GM21381 (cell line): Measurements from ENCODE around the gene ZNF438.

ENCODE experiments used
- ATAC-seq: cut with Tn5 transposase; IDR thresholded peaks from one replicate; pipeline ENCODE4 v1.9.1; 2021; ENCODE audit warnings: mild to moderate bottlenecking, moderate library complexity; ENCODE audit not compliant: unreplicated experiment

Gene ZNF438

DNA sequence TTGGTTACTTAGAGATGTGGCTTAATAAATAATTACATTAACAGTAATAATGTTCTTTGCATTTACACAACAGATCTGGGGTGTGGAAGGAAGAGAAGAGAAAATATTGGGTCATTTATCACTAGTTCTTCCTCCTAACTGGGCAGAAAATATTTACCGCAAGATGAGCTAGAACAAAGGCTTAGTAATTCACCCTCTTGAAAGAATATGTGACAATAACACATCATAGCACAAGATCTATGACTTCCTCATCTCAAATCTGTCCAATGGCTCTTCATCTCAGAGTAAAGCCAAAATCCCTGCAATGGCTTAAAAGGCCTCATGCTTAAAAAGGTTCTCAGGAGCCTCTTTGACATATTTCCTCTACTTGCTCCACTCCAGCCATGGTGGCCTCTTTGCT lies 178.6 kb downstream of the ZNF438 start:
- no peak for ATAC-seq

DNA sequence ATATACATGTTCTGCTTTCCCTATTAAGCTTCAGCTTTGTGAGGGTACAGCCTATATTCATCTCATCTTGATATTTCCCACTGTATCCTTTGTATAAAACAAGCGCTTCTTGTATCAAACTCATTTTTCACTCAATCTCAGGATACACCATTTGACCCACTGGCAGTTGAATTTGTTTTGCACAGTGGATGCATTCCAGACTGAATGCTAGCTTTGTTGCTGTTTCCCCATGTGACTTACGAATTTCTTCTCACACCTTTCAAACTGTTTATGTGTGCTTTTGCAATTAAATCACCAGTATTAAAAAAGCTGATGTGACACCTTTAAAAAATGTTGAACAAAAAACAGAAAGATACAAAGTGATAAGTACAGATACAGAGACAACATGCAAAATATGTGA lies 180.9 kb downstream of the ZNF438 start:
- ATAC-seq = no peak

- ATAC-seq = no peak
Observed at GRCh38 chr10:30849231-30850035, 182.2 kb downstream of the ZNF438 start.

- no peak for ATAC-seq
Observed at GRCh38 chr10:30848396-30849032, 183.2 kb downstream of the ZNF438 start.

DNA sequence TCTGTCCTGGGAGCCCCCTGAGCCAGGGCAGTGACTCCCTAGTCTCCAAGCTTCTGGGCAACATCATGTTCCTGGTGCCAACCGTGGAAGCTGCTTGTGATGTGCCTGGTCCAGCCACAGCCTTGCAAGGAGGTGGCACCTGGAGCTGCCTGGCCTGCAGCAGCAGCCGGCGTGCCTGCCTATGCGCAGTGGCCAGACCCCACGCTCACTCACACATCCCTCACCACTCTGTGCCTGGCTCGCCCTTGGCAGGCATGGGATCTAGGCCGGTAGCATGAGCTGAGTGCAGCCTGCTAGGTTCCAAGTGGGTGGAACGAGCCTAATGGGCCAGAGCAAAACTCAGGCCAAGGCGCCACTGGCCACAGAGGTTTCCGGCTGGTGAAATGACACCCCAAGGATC lies 184.0 kb downstream of the ZNF438 start:
- no peak for ATAC-seq

GRCh38 chr10:30847199-30847598 lies 184.5 kb downstream of the ZNF438 start:
- no peak for ATAC-seq

DNA sequence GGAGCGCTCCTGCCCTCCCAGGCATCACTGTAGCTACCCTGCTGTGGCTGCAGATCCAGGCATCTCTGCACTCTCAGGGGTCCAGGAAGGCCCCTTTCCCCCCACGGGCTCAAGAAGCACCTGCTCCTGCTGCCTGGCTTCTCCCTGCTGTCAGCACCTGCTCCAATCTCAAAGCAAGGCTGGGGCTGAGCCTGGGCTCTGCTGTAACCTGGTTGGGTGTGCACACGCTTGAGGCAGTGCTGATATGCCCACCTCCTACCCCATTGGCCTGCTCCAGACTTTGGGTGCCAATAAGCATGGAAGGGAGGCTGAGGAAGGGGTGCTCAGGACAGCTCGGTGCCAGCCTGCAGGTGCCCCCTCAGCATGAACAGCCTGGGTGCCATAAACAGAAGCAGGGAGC lies 185.0 kb downstream of the ZNF438 start:
- no peak for ATAC-seq

DNA sequence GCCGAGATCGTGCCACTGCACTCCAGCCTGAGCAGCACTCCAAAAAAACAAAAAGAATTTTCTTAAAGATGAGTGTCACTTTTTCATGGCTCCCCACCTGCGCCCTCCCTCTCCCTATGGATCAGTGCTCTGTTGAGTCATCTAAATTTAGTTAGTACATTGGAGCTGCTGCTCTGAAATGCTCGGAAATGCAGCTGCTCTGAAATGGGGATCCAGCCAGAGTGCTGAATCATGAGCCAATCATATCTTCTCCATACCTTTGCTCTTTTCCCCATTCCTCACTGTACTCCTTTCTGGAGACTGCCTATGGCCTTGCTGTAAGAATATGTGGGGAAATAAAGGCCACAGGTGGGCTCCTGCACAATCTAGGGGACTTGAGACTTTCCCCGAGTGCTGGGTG lies 188.8 kb downstream of the ZNF438 start:
- ATAC-seq = no peak

DNA sequence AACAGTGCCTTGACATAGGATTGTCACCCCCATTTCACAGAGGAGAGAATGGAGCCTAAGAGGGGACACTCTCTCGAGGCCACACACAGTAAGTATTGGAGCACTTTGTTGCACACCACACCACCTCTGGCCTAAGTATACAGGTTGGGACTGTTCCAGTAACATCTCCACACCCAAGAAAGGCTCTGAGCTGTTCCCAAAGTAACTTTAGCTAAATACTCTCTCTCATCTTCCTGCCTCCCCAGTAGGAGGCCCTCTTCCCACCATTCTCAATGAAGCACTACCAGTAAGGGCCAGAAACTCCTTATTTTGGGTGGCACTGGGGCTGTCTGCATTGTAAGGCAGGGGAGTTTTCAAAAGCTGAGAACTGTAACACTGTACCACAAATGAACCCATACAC lies 189.5 kb downstream of the ZNF438 start:
- no peak for ATAC-seq

DNA sequence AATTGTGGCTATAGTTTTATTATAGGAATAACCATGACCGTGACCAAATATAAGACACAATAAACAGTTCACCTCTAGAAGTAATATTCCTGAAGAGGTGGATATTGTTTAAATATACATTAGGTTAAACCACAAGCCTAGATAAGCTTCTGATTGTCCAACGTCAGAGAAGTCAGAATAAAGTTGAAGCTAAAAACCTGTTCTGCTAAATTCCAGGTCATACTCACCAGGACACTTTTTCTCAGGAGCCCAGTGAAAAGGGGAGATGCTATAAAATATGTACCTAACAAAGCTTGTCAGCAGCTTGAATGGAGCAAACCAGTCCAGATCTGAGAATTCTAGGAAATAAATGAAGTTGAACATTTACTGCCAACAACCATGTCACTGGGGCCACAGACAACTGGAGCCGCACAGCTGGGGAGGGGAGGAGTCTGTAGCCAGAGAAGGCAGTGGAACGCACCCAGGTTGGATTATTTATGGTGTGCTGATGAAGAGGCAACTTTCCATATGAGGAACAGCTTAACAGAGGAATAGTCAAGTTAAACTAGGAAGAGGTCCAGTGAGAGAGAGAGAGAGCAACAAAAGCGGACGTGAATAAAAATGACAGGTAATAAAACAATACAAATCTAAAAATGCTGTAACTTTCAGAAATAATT lies 191.1 kb downstream of the ZNF438 start:
- no peak for ATAC-seq

DNA sequence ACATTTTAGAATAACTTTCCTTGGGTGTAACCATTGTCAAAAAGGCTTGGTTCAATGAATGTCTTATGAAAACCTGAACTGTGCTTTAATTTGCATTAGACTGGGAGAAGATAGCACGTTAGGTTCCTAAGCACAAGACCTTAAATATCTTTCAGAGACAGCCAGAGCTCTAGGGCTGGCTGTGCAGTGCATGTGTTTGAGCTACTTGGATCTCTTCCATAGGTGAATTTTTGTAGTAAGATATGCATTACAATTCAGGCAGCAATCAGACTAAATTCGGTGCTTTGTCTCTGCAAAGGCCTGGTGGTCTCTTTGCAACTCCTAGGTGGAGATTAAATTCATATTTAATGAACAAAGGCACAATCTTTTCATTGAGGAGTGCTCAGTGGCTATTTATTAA lies 192.0 kb downstream of the ZNF438 start:
- ATAC-seq = no peak

DNA sequence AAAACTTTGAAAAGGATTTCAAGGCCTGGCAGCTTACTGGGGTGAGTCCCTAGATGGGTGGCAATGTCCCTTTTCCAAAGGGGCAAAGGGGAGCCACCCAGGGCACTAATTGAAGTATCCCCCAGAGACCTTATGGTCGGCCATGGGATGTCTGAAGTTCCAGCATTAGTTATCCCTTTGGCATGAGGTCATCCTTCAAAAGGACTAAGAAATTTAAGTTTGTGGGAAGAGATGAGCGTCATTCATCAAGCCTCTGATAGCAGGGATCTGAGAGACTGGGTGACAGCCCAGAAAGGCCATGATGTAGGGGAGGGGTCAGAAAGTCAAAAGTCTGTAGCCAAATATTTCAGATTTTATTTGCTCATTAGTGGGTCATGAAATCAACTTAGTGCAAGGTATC lies 195.3 kb downstream of the ZNF438 start:
- no peak for ATAC-seq

GRCh38 chr10:30835146-30835545 lies 196.5 kb downstream of the ZNF438 start:
- no peak for ATAC-seq

DNA sequence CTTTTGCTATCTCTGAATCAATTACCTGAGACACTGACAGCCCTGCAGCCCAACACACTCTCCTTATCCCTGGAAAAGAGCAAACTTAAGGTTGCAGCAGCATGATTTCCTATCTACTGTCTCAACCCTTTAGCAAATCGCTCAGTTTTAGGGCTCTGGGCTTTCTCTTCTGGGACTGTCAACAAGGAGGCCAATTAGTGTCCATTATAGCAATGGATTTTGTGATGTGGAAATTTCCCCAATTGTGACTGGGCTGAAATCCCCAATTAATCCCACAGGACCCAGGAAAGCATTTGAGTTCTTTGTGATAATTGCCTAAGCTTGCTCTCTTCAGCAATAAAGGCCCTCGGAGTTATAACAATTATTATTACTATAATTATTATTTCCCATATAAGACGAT lies 197.0 kb downstream of the ZNF438 start:
- no peak for ATAC-seq

GRCh38 chr10:30834153-30834552 lies 197.5 kb downstream of the ZNF438 start:
- no peak for ATAC-seq

- ATAC-seq = no peak
Observed at GRCh38 chr10:30833628-30833970, 198.1 kb downstream of the ZNF438 start.

- no peak for ATAC-seq
Observed at GRCh38 chr10:30832749-30833627, 198.7 kb downstream of the ZNF438 start.

DNA sequence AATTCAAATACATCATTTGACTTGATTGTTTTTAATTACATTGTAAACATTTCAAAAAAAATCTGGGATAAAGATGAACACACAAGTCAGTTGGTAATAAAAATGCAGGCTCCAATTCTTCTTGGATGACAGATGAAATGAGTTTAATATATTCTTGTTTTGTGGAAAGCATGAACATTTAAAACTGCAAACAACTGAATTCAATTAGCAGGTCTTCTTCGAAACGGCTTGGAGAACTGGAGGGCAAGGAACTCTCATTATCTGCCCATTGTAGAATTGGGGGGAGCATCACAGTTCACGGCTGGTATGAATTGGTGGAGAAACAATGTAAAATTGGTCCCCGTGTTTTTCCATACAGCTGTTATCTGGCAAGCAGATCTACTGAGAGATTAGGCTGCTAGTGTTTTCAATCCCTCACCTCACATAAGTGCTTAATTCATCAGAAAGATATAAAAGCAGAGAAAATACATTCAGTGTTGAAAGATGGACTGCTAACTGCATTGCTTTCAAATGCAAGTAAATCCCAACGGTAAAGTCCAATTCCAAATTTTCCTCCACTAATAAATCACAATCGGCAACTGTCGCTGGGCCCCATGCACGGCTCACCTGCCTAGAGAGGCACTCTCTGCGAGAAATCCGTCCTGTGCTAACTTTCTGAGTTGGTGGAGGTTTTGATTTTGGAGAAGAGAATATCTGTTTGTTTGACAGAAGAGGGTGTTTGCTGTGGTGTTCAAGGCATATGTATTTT lies 199.5 kb downstream of the ZNF438 start:
- ATAC-seq = no peak

GRCh38 chr10:30831426-30831825 lies 200.2 kb downstream of the ZNF438 start:
- no peak for ATAC-seq
